Stimulated activated CD4-positive, alpha-beta T cell treated with anti-CD3 and anti-CD28 coated beads, Interleukin-1b, Interleukin-23, amount 100 ng/mL, for 1 hour (primary cell): ENCODE measurements around the gene VPS13D.

Experiments
- DNase-seq, 2 donors: peaks; one replicate each; pipeline ENCODE4 v3.0.0-alpha.2; 2020; ENCODE audit warnings: low read depth in 2 of 2

The VPS13D gene

GRCh38 chr1:12338823-12339222 is 109.0 kb downstream of the VPS13D start:
- DNase-seq, result no peak

DNA sequence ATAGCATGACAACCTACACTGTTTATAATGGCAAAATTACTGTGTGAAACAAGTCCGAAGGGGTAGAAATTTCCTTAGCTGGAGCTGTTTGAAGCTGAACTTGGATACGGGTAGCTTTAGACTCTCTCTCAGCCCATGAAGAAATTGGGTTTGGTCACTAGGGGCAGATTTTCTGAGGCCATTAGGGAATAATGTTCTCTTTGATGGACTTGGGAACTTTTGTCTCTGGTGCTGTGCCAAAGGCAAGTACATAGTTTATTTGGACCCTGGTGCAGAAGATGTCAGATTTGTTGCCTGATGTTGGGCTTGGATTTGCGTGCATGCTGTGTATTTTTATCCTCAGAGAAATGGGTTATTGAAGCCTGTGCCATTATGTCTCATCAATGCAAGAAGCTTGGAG is 109.6 kb downstream of the VPS13D start:
- no peak for DNase-seq

GRCh38 chr1:12339811-12340543 is 110.1 kb downstream of the VPS13D start:
- no peak for DNase-seq

DNA sequence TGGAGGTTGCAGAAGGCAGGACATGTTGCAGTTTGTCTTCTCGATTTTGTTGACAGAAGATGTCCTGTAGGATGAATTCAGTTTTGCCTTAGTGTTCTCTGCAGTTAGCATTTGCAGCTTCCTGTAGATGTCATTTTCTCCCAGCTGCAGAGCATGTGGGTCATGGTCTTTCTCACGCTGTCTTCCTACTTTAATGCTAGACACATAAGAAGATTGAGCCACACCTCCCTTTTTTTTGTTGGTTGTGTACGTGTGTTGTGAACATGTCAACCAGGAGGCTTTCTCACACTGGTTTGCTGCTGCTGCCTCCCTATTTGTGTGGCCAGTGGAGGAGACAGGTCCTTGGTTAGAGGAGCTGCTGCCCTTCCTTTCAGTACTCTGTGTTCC is 110.7 kb downstream of the VPS13D start:
- DNase-seq, result no peak

DNA sequence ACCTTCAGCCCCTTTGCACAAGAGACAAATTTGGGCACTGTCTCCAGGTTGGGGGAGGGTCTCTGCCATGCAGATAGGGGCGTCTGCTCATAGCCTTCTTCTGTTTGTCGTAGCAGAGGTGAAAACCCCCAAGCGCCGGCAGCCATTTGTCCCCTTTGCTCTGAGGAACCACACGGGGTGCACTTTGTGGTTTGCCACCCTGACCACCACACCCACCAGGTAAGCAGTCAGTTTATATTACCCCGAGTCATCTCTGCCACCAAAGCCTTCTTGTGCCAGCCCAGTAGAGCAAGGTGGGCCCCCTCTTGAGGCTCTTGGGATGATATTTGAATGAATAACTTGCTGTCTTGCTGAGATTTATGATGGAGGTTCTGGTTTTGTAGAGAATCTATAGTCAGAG is 111.8 kb downstream of the VPS13D start:
- DNase-seq, result no peak

DNA sequence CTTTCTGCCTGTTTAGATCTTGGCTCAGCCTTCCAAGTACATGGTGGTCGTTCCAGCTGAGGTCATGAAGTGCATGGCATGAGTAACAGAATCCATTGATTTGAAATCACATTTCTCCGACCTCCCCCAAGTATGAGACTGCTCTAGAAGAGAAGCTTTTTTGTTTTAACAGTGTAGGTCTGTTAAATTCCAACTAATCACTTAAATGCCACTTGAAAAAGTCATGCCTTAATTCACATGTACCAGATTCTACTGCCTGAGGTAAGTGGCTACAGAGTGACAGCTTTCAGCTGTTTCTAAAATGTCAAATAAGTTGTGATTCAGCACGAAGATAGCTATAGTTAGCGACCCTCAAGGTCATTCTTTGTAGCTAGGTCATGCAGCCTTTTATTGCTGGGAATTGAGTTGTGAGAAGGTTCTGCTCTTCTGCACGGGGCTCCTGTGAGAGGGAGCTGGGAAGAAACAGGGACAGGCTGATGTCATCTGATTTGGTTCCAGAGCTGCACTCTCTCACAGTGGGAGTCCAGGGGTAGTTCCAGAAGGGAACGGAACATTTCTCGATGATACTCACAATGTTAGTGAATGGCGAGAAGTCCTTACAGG is 112.7 kb downstream of the VPS13D start:
- DNase-seq, result no peak

- no peak for DNase-seq
Observed at GRCh38 chr1:12343823-12344487, 114.1 kb downstream of the VPS13D start.

- DNase-seq, result no peak
Observed at GRCh38 chr1:12344596-12345349, 114.9 kb downstream of the VPS13D start.

- no peak for DNase-seq
Observed at GRCh38 chr1:12345350-12346217, 115.8 kb downstream of the VPS13D start.

DNA sequence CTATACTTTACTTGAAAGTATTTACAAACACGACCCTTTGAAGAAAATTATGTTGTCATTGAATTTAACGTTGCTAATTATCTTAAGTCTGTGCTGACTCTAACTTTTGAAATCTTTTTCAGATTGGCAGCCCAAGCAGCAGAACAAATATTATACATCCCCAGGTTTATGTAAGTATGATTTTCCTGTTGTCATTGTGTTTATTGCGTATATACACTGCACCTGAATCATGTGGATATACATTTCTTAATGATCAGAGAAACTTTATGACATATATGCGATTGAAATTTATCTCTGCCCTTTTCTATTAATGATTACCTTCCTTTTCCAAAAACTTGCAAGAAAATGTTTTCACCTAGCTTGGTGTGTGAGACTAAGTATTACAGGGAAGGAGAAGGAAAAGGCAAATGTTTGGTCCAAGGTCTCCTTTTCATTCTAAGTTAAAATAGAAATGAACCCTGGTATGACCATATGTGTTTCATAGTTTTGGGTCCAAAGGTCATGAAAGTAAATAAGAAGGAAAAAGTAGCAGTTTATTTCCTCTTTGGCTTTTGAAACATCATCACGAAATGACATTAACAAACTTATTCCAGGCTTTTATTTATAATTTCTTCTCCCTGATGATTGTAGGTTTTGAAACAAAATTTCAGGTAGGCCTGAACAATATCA is 116.8 kb downstream of the VPS13D start:
- DNase-seq, result no peak

DNA sequence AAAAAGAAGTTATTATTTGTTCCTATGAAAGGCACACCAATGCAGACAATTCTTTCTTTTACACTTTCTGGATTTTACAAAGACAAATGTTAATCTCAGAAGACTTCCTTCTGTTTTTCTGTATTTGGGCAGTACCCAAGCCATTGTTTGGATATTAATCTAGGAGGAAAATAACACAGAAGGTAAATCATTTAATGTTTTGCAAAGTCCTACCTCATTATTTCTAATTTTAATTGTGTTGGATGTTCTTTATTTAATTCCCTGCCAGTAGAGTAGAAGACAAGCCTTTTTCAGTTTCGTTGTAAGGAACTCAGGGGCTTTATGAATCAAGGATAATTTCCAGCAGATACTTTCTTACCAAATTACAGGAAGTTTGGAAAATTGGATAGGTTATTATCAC is 118.3 kb downstream of the VPS13D start:
- DNase-seq, result no peak

- no peak for DNase-seq
Observed at GRCh38 chr1:12353981-12354380, 124.2 kb downstream of the VPS13D start.

GRCh38 chr1:12356004-12356890 is 126.4 kb downstream of the VPS13D start:
- DNase-seq, result no peak

GRCh38 chr1:12358499-12358898 is 128.7 kb downstream of the VPS13D start:
- no peak for DNase-seq

DNA sequence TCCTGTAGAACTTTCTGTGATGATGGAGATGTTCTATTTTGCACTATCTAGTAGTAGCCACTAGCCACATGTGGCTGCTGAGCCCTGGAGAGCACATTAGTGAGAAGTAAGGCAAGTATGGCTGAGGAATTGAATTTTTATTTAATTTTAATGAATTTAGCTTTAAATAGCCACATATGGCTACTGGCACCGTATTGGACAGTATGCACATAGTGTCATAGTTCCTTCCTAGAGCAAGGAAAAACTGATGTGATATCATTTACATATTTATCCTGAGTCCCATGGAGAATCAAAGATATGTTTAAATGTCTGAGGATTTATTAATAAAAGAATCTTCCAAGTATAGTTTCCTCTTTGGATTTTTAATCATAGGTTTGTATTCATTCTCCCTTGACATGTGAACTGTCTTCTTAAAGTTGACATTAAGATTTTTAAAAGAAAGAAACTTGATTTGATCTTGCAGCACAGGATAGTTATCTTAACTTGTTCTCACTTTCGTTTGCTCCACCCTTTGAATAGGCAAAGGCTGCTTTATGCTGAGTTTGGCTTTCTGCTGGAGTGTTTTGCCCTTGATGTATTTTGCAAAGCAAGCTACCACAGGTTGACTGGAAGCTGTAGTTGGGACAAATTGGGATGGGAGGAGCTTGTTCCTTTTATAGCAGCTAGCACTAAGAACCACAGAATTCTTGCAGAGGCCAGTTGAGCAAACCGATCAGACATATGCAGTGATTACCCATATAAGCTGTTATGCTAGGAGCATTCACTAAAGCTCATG is 129.7 kb downstream of the VPS13D start:
- no peak for DNase-seq

DNA sequence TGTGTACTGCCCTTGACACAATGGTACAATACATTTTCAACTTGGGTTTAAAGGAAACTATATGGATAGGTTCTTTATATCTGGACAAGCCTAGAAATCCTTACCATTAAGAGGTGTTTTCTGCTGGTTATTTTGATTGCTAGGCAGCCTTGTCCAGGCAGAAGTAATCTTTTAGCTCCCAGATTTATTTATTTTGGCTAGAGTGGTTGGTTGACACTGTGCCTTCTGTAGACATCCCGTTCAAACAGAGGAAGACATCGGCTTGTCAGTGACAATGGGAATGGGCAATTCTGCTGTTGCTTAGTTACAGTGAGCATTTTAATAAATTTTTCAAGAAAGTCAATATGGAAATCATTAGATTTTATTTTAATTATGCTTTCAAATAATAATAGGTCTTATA is 138.8 kb downstream of the VPS13D start:
- DNase-seq, result no peak

DNA sequence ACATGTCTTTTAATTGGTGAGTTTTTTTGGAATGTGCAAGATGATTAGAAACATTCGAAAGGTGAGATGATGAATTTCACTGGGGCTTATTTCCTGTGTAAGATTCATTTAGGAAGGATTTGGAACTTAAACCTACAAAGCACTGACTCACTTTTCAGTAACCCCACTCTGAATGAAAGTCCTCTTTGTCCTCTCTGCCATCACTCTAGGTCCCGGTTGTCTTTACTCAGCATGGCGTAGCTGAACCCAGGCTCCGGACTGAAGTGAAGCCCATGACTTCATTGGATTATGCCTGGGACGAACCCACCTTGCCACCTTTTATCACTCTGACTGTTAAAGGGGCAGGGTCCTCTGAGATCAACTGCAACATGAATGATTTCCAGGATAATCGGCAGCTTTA is 139.4 kb downstream of the VPS13D start:
- no peak for DNase-seq

DNA sequence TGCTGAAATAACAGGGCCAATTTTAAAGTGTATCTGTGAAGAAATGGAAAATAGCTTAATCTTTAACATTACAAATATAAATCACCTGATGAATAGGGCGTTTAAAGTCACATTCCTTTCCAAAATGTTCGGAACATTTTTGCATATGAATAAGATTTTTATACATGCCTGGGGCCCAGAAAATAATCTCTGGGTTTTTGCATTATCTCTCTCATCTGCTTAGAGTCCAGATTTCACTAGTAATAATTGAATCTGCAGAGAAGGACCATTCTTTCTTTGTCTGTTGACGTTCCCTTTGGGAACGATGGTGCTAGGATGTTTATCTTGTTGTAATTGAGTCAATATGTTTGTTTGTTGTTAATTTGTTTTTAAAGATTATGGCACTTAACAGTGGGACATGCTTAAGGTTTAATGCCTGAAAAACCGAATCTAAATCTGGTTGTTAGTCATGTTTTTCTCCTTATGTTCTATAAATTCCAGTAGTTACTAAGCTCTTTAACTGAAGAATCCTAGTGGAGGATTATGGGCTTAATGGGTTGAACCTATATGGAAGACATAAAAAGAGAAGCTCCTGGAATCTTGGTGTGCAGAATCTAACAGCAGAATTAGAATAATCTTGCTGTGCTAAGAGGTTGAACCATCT is 140.6 kb downstream of the VPS13D start:
- no peak for DNase-seq

DNA sequence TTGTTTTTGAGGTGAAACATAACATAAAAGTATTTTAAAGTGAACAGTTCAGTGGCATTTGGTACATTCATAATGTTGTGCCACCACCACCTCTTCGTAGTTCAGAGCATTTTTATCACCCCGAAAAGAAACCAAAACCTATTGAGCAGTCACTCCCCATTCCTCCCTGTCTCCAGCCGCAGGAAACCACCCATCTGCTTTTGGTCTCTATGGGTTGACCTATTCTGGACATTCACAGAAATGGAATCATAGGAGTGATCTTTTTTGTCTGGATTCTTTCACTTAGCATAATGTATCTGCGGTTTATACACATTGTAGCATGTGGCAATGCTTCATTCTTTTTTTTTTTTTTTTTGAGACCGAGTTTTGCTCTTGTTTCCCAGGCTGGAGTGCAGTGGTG is 141.2 kb downstream of the VPS13D start:
- DNase-seq, result no peak
